Mesenchymal stem cell (in vitro differentiated cells and primary cell): Measurements from ENCODE around the gene ABCE1.

Experiments
- DNase-seq: peaks from one replicate; pipeline ENCODE4 v3.0.0-alpha.2; 2013
- H2AFZ ChIP-seq: one replicate; pipeline ENCODE4 v1.6.1; 2013; ENCODE audit warnings: low read depth, mild to moderate bottlenecking, control low read depth, inconsistent platforms, low read length, moderate library complexity
- H2AK5ac ChIP-seq: 2 replicates; pipeline ENCODE4 v1.6.1; 2013; ENCODE audit warnings: low read length, moderate library complexity, mild to moderate bottlenecking, inconsistent platforms; ENCODE audit not compliant: severe bottlenecking
- H2BK120ac ChIP-seq: one replicate; pipeline ENCODE4 v1.6.1; 2013; ENCODE audit warnings: low read depth, mild to moderate bottlenecking, inconsistent platforms, low read length, moderate library complexity
- H2BK12ac ChIP-seq, 2 experiments: one replicate each; pipeline ENCODE4 v1.6.1; 2013; ENCODE audit warnings: inconsistent platforms in 2 of 2, low read length in 2 of 2, mild to moderate bottlenecking in 2 of 2, moderate library complexity in 2 of 2, control low read depth in 1 of 2
- H2BK15ac ChIP-seq: one replicate; pipeline ENCODE4 v1.6.1; 2013; ENCODE audit warnings: mild to moderate bottlenecking, low read depth, inconsistent platforms; ENCODE audit not compliant: poor library complexity, severe bottlenecking
- H2BK5ac ChIP-seq: 2 replicates; pipeline ENCODE4 v1.6.1; 2013; ENCODE audit warnings: low read depth, mild to moderate bottlenecking, low read length, control low read depth, inconsistent platforms; ENCODE audit not compliant: poor library complexity, severe bottlenecking
- H3K14ac ChIP-seq, 2 experiments: one replicate each; pipeline ENCODE4 v1.6.1; 2013; ENCODE audit warnings: inconsistent platforms in 2 of 2, low read length in 2 of 2, control low read depth in 1 of 2, mild to moderate bottlenecking in 1 of 2, moderate library complexity in 1 of 2
- H3K18ac ChIP-seq, 2 experiments: one replicate each; pipeline ENCODE4 v1.6.1; 2013; ENCODE audit warnings: inconsistent platforms in 2 of 2, low read length in 2 of 2, control low read depth in 1 of 2, low read depth in 1 of 2, mild to moderate bottlenecking in 1 of 2
- H3K23ac ChIP-seq, 2 experiments: one replicate each; pipeline ENCODE4 v1.6.1; 2013; ENCODE audit warnings: inconsistent platforms in 2 of 2, low read length in 2 of 2, mild to moderate bottlenecking in 2 of 2, moderate library complexity in 2 of 2, control low read depth in 1 of 2
- H3K27ac ChIP-seq: 2 replicates; pipeline ENCODE4 v1.5.1; 2013; ENCODE audit warnings: mild to moderate bottlenecking, moderate library complexity, low read length, control low read depth, inconsistent platforms; ENCODE audit not compliant: poor library complexity, severe bottlenecking
- H3K27me3 ChIP-seq, 2 experiments: 2 replicates each; pipeline versions ENCODE4 v1.6.1 to v1.7.0; 2013; ENCODE audit warnings: low read length in 2 of 2, mild to moderate bottlenecking in 2 of 2, moderate library complexity in 2 of 2, control low read depth in 1 of 2, inconsistent platforms in 1 of 2; ENCODE audit not compliant: control insufficient read depth in 1 of 2, insufficient read depth in 1 of 2
- H3K36me3 ChIP-seq, 2 experiments: 2 replicates each; pipeline versions ENCODE4 v1.6.1 to v1.7.0; 2013; ENCODE audit warnings: low read length in 2 of 2, control low read depth in 1 of 2, inconsistent platforms in 1 of 2, low read depth in 1 of 2, mild to moderate bottlenecking in 1 of 2; ENCODE audit not compliant: insufficient read depth in 2 of 2, control insufficient read depth in 1 of 2
- H3K4ac ChIP-seq, 2 experiments: one replicate each; pipeline ENCODE4 v1.6.1; 2013; ENCODE audit warnings: inconsistent platforms in 2 of 2, low read length in 2 of 2, mild to moderate bottlenecking in 2 of 2, moderate library complexity in 2 of 2, control low read depth in 1 of 2, low read depth in 1 of 2
- H3K4me1 ChIP-seq: 2 replicates; pipeline ENCODE4 v1.6.1; 2013; ENCODE audit warnings: low read depth, low read length, control low read depth; ENCODE audit not compliant: control insufficient read depth, insufficient read depth
- H3K4me2 ChIP-seq: 2 replicates; pipeline ENCODE4 v1.6.1; 2013; ENCODE audit warnings: low read length, mild to moderate bottlenecking, inconsistent platforms; ENCODE audit not compliant: poor library complexity, severe bottlenecking
- H3K4me3 ChIP-seq, 2 experiments: 2 replicates each; pipeline versions ENCODE4 v1.5.1 to v1.7.0; 2013; ENCODE audit warnings: low read length in 2 of 2, mild to moderate bottlenecking in 2 of 2, control low read depth in 1 of 2, low read depth in 1 of 2; ENCODE audit not compliant: insufficient read depth in 1 of 2
- H3K79me1 ChIP-seq: replicated peaks from 2 replicates; pipeline ENCODE4 v1.6.1; 2013; ENCODE audit warnings: mild to moderate bottlenecking, control low read depth, low read length, inconsistent platforms; ENCODE audit not compliant: poor library complexity, severe bottlenecking
- H3K9ac ChIP-seq: 2 replicates; pipeline ENCODE4 v1.7.0; 2013; ENCODE audit warnings: mild to moderate bottlenecking, low read length, moderate library complexity
- H3K9me3 ChIP-seq: 2 replicates; pipeline ENCODE4 v1.7.0; 2013; ENCODE audit warnings: mild to moderate bottlenecking, low read length; ENCODE audit not compliant: control insufficient read depth
- H4K8ac ChIP-seq: one replicate; pipeline ENCODE4 v1.6.1; 2013; ENCODE audit warnings: inconsistent platforms, mild to moderate bottlenecking, low read length, moderate library complexity
- H4K91ac ChIP-seq: one replicate; pipeline ENCODE4 v1.6.1; 2013; ENCODE audit warnings: mild to moderate bottlenecking, low read length, inconsistent platforms
- WGBS: methylation state at CpG from one replicate; pipeline ENCODE4 v1.1.7; 2013; ENCODE audit warnings: mixed read lengths; 5-methylcytosine and 5-hydroxymethylcytosine counted together

Gene ABCE1

DNA sequence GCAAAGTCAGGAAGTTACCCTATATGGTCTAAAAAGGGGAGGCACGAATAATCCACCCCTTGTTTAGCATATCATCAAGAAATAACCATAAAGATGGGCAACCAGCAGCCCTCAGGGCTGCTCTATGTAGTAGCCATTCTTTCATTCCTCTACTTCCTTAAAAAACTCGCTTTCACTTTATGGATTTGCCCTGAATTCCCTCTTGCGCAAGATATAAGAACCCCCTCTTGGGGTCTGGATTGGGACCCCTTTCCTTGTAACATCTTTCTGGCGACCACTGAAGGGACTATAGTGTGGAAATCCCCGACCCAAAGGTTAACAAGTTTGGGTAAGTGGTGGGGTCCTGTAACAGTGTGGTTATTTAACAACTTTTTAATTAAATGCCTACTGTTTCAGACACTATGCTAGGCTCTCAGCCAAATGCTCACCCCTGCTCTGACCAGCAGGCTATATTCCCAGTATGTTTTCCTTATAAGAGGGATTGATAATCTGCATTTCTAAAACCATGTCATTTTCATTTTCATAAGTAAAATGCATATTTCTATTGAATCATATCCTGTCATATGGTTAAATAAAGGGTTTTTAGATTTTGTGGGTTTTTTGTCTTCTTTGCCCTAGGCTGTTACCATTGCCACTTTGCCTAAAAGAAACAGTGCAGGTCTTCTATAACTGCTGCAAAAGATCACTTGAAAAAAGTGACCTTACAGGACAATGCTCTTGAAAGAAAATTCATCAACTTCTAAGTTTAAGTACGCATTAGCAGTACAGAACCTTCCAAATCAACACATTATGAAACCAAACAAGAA is 41.6 kb upstream of the ABCE1 start:
- Histone ChIP-seq H2AK5ac (no peak overlapping the region), H4K8ac (no peak overlapping the region), H3K4me3 (no peak overlapping the region), H3K9ac (no peak overlapping the region), H4K91ac (no peak overlapping the region), H3K36me3 (peaks cover 3 to 4% of the 10 kb centered on the region in 2 experiments), H2AFZ (no peak overlapping the region), H2BK120ac (no peak overlapping the region), H3K9me3 (no peaks in the 10 kb centered on the region), H3K4me1 (no peaks in the 10 kb centered on the region), H3K18ac (no peak overlapping the region), H3K23ac (no peak overlapping the region), H2BK12ac (no peak overlapping the region), H3K27ac (no peak overlapping the region), H2BK15ac (no peak overlapping the region), H2BK5ac (peak overlapping the region; percentile 68), H3K14ac (no peak overlapping the region), H3K4me2 (no peak overlapping the region), H3K4ac (no peak overlapping the region), H3K27me3 (no peaks in the 10 kb centered on the region), H3K79me1 (peaks cover 15% of the 10 kb centered on the region)
- DNase-seq = no peak
- WGBS = 95% methylated on average over 4 of the region's 6 CpGs

GRCh38 chr4:145058256-145058655 is 39.9 kb upstream of the ABCE1 start:
- no peak overlapping the region for H2AFZ ChIP-seq
- H3K9me3 ChIP-seq = no peaks in the 10 kb centered on the region
- no peak overlapping the region for H4K91ac ChIP-seq
- peaks cover 3 to 4% of the 10 kb centered on the region in 2 experiments for H3K36me3 ChIP-seq
- no peak overlapping the region for H3K14ac ChIP-seq
- H2BK5ac ChIP-seq = no peak overlapping the region
- no peak overlapping the region for H3K9ac ChIP-seq
- H3K27me3 ChIP-seq = no peaks in the 10 kb centered on the region
- H2BK120ac ChIP-seq = no peak overlapping the region
- H2BK15ac ChIP-seq = no peak overlapping the region
- no peak overlapping the region for H3K18ac ChIP-seq
- H3K4me2 ChIP-seq = no peak overlapping the region
- H3K4ac ChIP-seq = no peak overlapping the region
- no peaks in the 10 kb centered on the region for H3K4me1 ChIP-seq
- no peak overlapping the region for H2AK5ac ChIP-seq
- DNase-seq = no peak
- peaks cover 14% of the 10 kb centered on the region for H3K79me1 ChIP-seq
- no peak overlapping the region for H4K8ac ChIP-seq
- H2BK12ac ChIP-seq = no peak overlapping the region
- H3K27ac ChIP-seq = no peak overlapping the region
- no peak overlapping the region for H3K4me3 ChIP-seq
- H3K23ac ChIP-seq = no peak overlapping the region

DNA sequence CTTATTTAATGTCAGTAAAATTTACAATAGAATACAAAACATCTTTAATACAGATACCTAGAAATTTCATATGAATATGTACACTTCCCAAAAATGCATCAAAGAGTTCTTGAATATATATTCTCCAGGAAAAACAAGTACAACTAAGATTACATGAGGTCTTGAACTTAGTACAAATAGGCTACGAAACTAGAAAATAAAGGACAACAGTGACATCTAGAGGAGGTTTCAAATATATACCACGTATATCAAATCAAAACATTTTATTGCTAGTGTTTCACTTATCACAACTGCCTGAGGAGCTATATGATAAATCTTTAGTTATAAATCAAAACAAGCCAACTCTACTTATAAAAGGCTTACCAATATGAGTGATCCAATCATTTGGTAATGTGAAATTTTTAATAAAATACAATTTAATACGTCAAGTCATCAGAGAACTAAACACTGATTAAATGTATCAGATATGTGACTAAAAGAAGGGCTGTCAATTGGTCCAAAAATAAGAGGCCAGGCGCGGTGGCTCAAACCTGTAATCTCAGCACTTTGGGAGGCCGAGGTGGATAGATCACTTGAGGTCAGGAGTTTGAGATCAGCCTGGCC is 36.7 kb upstream of the ABCE1 start:
- H3K23ac ChIP-seq = no peak overlapping the region
- 87% methylated on average over 3 of the region's 6 CpGs for WGBS

GRCh38 chr4:145066063-145066501 is 32.0 kb upstream of the ABCE1 start:
- H3K23ac ChIP-seq = no peak overlapping the region
- no peak overlapping the region for H4K91ac ChIP-seq
- 31% methylated on average over 1 of the region's 2 CpGs for WGBS
- H2BK5ac ChIP-seq = no peak overlapping the region
- no peaks in the 10 kb centered on the region for H3K4me1 ChIP-seq
- no peak overlapping the region for H4K8ac ChIP-seq
- peaks cover 0 to 10% of the 10 kb centered on the region in 2 experiments for H3K36me3 ChIP-seq
- DNase-seq = peak; percentile 28
- H2BK12ac ChIP-seq = no peak overlapping the region
- H3K27ac ChIP-seq = peak overlapping the region; percentile 57
- H2AFZ ChIP-seq = no peak overlapping the region
- H2BK15ac ChIP-seq = no peak overlapping the region
- no peak overlapping the region for H3K18ac ChIP-seq
- no peak overlapping the region for H3K4ac ChIP-seq
- H3K79me1 ChIP-seq = peaks cover 6% of the 10 kb centered on the region
- H3K4me3 ChIP-seq = no peak overlapping the region
- no peaks in the 10 kb centered on the region for H3K9me3 ChIP-seq
- H2AK5ac ChIP-seq = no peak overlapping the region
- H3K9ac ChIP-seq = peak overlapping the region; percentile 4
- no peak overlapping the region for H2BK120ac ChIP-seq
- peak overlapping the region; percentile 27 for H3K4me2 ChIP-seq
- no peak overlapping the region for H3K14ac ChIP-seq
- H3K27me3 ChIP-seq = no peaks in the 10 kb centered on the region

More for the DNA sequence above, 36.7 kb upstream of the ABCE1 start:
- no peak overlapping the region for H2AFZ ChIP-seq
- no peak overlapping the region for H4K91ac ChIP-seq
- H3K4me3 ChIP-seq = no peak overlapping the region
- H3K4me2 ChIP-seq = no peak overlapping the region
- H3K79me1 ChIP-seq = peaks cover 6% of the 10 kb centered on the region
- no peak overlapping the region for H3K18ac ChIP-seq
- H2BK15ac ChIP-seq = no peak overlapping the region
- H3K9me3 ChIP-seq = no peaks in the 10 kb centered on the region
- no peaks in the 10 kb centered on the region for H3K4me1 ChIP-seq
- no peak overlapping the region for H4K8ac ChIP-seq
- H2AK5ac ChIP-seq = no peak overlapping the region
- H2BK5ac ChIP-seq = no peak overlapping the region
- peak; percentile 70 for DNase-seq
- no peak overlapping the region for H2BK120ac ChIP-seq
- H2BK12ac ChIP-seq = no peak overlapping the region
- H3K36me3 ChIP-seq = peaks cover 0 to 3% of the 10 kb centered on the region in 2 experiments
- H3K9ac ChIP-seq = peak overlapping the region; percentile 6
- no peak overlapping the region for H3K4ac ChIP-seq
- no peaks in the 10 kb centered on the region for H3K27me3 ChIP-seq
- H3K27ac ChIP-seq = no peak overlapping the region
- H3K14ac ChIP-seq = no peak overlapping the region
